ENCODE measurements around the gene BDH2.

The BDH2 gene

DNA sequence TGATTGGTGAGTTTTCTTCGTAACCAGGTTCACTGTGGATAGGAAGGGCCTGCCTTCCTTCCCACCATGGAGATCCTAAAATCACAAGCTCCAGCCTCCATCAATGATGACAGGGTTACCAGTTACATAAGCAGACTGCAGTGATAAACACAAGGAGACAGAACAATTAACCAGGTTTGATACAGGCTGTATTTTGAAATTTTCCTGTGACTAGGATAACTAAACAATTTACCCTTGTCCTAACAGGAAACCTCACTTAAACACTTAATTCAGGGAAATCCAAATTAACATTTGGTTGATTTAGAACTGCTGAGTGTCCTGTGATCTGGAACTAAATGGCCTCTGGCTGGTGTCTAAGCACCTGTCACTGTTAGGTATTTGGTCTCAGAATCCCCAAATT is 20.0 kb downstream of the BDH2 start:
- no peak for DNase-seq

DNA sequence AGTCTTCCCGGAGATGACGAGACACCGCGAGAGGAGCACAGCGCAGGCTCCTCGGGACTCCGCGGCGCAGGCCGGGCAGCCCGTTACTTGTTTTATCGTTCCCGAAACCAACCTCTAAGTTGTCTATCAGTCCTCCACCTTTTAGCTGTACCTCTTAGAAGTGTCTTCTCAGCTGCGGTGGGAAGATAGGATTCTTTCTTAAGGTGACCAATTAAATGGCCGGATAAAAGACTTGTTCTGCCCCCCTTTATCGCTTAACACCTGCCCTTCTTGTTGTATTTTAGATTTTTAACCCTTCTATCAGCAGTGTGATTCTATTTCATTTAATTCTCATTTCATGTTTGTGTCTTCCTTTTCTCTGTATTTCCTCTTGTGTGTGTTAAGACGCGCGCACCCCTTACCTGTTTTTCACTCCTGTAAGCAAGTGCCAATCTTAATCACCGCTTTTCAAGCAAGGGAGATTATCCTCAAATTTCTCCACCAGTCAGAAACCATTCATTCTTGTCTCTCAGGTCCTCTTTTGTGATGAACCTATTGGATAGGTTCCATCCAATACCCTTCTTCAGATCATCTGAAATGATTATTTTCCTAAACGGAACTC is 22.8 kb downstream of the BDH2 start, which contains the start of gene SLC9B2:
SLC9B2 (minus strand) TSS at position 15 of the 601 bp plus-strand sequence. CDS start 9,211 bp downstream, outside the sequence.
- no peak for DNase-seq

DNA sequence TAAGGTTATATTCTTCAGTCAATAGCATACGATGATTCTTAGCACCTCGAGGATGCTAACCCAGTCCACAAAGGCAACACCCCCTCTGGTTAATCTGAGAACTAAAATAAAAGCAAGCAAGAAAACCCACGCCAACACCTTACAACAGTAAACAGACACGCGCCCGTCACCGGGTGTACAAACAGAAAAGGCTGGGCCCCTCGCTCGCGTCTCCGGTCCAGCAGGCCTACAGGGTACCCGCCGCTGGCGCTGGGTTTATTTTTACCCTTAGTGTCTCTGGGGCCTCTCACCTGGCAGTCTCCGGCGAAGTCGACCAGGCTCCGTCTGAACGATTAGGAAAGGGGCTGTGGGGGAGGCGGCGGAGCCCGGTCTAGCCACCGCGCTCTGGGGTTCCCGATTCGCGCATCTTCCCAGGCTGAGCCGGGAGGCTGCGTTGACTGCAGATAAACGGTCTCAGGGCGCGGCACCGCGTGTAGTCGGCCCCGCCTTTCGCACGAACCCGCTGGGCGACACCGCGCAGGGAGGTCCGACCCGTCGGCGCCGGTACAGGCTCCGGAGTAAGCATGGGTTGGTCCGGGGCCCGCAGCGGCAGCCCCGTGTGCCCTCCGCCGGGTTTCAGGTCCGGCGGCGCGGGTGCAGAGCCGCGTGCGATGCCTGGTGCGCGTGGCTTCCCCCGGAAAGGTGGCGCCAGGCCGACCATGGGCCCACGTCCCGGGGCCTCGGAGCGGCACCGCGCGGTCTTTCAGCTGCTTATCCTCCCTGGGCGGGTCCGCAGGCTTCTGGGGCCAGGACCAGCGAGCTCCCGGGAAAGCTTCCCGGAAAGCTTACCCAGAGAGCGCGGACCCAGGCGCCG is 23.5 kb downstream of the BDH2 start:
- no peak for DNase-seq

DNA sequence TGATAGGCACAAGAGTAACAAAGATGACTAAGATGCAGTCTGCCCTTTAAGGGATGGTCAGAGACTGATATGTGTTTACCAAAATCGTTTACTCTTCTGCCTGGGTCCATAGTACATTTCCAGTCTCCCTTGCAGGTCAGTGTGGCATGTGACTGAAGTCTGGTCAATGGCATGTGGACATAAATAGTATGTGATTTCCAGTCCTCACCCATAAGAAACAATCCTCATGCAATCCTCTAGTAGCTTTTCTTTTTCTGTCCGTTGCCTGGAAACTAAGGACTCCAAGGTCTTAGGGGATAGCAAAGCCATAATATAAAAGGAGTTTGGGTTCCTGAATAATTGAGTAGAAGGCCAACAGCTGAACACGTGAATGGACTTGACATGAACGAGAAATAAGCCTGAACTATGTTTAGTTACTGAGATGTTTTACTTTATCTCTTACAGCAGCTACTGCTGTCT is 24.2 kb downstream of the BDH2 start:
- no peak for DNase-seq

DNA sequence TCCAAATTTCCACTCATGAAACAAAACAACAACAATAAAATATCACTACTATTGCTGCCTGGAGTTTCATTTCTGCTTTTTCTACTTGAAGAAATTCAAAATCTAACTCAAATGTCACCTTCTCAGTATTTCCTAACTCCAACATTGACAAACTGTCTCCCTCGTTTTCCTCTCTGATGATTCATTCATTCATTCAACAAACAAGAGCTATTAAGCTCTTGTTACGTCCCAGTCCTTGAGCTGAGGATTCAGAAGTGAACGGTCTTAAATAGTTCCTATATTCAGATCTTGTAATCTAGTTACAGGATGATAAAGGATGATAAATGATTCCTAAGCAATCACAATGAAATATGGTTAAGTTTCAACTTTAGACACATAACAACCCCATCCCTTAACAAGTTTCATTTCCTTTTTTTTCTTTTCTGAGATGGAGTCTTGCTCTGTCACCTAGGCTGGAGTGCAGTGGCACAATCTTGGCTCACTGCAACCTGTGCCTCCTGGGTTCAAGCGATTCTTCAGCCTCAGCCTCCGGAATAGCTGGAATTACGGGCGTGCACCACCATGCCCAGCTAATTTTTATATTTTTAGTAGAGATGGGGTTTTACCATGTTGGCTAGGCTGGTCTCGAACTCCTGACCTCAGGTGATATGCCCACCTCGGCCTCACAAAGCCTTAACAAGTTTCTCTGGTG is 24.7 kb downstream of the BDH2 start:
- DNase-seq: no peak

DNA sequence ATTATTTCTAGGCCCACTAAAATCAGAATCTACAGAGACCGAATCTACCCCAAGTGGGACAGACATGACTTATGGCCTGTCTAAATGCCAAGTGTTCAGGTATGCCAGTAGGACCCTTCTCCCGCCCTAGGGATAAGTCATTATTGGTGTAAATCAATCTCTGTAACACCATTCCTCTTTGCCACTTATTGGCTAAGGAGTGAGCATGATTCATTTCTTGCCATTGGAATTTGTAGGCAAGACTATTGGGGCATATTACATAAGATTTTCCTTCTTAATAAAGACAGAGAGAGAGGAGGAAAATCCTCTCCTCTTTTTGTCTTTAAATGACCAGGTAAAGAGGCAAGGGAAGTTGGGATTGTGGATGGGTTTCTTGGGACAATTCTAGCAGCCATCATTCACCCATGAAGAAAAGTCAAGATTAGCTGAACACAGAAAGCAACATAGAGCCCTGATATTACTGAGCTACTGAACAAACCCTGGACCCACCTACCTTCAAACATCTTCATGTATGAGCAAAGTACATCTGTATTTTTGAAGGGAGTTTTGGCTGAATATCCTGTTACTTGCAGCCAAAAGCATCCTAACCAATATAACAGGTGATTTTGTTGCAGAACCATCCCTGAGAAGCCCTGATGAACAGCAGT is 25.7 kb downstream of the BDH2 start:
- no peak for DNase-seq

DNA sequence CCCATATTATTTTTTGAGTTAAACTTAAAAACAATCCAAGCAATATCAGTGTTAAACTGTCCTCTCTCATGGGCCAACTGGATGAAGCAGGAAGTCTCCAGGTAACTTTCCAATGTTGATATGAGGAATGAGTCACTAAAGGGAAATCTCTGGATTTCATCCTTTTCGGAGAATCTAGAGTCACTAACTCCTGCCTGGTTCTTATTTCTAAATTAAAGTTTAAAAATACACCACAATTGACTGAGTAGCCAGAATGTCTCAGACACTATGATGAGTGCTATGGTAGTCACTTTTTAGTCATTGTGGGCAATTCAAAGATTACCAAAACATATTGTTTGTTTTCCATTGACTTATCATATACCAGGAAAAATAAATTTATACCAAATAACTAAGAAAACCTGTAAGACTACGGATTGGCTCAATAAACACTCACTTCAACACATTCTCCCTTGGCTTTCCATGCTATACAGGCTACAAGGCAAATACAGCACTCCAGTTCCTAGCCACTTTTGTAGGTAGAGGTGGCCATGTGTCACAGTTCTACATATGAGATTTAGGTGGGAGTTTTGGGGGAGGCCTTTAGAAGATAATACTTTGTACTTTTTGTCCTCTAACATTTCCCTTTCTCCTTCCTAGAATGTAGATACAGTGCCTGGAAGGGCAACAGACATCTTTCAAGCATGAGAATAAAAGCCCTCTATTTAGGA is 31.6 kb downstream of the BDH2 start:
- no peak for DNase-seq

DNA sequence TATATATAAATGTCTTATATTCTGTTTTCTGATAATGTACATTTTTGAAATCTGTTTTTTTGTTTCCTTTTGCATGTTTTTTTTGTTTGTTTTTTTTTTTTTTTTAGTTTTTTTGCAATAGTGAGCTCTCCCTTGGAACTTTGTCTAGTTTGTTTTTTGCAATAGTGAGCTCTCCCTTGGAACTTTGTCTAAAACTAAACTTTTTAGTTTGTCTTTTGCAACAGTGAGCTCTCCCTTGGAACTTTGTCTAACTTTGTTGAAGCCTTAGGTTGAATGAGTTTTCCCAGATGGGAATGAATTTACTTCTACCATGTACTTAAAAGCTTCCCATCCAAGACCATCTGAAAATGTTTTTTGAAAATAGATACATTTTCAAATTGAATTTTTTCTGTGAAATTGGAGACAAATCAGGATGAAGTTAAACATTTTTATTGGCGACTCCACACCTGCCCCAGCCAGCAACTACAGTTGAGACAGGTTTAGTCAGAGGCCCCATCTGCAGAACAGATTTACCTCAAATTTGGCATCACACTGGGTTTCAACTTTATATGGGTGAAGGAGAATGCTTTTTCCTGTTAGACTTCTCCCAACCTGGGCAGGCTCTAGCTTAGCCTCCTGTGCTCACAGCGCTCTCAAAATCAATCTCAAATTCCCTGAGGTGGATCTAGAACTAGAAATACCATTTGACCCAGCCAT is 39.0 kb downstream of the BDH2 start:
- no peak for DNase-seq

DNA sequence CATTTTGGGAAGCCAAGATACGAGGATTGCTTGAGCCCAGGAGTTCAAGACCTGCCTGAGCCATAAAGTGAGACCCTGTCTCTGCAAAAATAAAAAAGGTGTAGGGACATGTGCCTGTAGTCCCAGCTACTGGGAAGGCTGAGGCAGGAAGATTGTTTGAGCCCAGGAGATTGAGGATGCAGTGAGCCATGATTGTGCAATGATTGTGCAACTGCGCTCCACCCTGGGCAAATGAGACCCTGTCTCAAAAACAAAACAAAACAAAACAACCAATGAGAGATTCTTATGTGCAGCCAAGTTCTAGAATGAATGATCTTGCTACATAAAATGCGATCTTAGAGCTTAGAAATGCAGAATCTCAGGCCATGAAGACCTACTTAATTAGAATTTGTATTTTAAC is 45.6 kb downstream of the BDH2 start:
- DNase-seq: no peak

DNA sequence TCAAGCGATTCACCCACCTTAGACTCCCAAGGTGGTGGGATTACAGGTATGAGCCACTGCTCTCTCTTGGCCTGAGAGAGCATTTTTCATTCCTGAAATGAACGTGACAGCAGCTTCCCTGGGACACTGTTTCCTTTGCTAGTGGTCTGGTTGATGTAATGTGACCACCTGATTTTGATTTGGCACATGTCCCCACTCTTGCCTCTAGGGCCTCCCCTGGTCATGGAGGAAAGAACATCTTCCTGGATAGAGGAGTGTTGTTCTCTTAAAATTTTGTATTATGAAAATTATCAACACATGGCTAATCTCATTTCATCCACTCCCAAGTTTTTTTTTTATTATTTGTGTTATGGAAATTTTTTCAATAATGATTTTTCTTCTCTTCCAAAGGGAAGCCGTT is 46.9 kb downstream of the BDH2 start:
- DNase-seq: no peak

DNA sequence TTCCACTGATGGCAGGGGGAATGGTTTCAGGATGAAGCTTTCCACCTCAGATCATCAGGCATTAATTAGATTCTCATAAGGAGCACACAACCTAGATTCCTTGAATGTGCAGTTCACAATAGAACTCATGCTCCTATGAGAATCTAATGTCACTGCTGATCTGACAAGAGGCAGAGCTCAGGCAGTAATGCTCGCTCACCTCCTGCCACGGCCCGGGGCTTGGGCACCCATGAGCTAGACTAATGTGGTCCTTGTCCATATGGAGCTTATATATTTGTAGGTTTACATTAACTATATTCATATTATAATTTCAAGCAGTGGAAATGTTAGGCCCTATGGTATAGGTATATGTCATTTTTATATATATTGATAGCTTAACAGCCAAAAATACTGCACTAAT is 47.5 kb downstream of the BDH2 start:
- DNase-seq: no peak

DNA sequence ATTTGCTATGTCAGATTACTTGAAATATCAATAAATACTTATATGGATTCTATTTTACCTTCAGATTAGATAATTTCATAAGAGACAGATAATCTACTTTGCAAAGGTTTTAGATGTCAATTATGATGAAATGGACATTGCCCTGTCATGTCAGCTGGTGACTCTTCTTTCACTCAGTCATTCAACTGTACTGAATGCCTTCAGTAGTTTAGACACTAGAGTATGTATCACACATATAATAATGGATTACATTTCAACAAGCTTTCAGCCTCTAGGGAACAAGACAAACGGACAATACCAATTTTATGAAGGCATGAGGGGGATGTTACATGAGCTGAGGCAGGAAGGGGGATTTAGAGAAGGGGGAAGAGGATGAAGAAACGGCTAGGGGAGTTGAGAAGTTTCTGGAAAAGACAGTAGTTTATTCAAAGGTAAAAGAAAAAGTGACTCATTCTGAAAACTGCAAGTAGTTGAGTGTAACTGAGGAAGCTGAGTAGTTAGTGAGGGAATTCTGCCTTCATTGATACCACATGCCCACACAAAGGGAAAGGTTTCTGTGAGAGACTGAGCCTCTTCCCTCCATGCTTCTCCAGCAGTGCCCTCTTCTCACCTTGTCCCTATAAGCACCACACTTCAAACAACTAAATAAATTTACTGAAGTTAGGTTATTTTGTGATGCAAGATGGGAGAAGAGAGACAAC is 48.7 kb downstream of the BDH2 start:
- no peak for DNase-seq

DNA sequence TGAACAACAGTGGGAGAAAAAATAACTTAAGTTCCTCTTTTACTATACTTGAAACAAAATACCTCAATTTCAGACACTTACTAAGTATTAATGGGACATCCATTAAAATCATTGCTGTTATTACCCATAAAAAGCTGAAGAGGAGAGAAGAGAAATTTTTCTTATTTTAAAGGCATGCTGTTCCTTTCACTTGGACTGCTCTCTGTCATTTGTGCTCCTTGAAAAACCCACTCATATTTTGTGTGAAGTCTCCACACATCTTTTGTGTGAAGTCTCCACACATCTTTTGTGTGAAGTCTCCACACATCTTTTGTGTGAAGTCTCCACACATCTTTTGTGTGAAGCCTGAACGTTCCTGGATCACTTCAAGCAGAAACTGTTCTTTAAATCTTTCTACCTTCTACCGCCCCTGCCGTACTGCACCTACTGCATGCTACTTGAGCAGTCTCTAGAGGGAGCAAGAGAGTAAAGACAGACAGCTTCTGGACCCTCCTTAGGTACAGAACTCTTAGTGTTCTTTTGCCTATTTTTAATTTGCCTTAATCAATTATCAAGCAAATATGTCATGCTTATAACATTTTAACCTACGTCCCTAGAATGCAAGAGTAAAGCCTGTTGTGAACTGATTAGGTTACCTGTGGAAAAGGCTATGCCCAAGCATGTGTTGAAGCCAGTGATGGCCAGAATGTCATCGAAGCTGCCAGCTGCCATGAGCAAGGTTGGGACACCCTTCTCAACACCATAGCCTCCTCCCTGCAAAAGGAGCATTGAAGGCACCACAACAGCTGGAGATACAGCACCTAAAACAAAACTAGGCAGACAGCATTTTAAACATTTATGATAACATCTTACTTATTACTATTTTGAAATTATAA is 53.0 kb downstream of the BDH2 start:
- DNase-seq: no peak

DNA sequence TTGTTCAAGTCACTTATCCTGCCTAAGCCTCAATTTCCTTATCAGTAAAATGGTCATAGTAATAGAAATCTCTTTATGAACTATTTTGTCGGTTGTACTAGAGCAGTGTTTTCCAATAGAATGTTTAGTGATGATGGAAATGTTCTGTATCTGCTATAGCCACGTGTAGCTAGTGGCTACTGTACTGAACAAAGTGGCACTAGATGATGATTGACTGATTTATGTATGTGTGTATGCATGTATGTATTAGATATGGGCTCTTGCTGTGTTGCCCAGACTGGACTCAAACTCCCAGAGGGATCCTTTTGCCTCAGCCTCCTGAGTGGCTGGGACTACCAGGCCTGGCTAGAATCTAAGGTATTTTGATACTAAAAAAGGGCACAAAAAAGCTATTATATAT is 55.5 kb downstream of the BDH2 start:
- DNase-seq: no peak

DNA sequence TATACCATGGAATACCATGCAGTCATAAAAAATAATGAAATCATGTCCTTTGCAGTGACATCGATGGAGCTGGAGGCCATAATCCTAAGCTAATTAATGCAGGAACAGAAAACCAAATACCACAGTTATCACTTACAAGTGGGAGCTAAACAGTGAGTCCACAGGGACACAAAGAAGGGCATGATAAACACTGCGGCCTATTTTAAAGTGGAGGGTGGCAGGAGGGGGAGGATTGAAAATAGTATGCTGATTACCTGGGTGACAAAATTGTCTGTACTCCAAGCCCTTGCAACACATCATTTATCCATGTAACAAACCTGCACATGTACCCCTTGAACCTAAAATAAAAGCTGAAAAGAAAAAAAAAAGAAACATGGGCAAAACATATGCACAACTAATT is 63.5 kb downstream of the BDH2 start:
- no peak for DNase-seq

DNA sequence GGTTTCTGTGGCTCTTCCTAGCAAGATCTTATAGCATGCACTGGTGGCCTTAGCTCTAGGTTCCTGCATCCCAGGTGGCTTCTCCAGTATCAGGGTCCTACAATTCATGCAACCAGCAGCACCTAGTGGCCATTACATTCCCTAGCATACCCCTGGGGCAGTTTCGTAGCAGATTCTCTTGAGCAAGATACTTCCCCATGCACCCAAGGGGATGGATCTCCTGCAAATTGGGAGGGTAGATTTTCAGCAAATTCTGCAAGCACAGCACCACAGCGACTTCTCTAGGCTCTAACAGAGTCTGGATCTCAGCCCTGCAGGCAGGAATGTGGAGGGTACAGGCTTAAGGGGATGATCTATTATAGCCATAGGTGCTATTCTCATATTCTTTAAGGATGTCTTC is 67.1 kb downstream of the BDH2 start:
- no peak for DNase-seq

DNA sequence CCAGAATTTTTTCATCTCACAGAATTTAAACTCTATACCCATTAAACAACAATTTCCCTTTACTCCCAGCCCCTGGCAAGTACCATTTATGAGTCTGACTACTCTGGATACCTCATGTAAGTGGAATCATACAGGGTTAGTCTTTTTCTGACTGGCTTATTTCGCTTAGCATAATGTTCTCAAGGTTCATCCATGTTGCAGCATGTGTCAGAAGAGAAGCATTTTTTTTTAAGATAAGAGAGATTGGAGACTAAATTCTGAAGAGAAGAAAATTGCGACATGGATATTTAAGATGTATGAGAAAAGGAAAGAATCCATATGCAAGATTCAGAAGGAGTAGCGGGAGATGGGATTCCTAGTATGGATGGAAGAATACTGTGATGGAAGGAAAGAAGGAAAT is 68.8 kb downstream of the BDH2 start:
- DNase-seq: no peak

DNA sequence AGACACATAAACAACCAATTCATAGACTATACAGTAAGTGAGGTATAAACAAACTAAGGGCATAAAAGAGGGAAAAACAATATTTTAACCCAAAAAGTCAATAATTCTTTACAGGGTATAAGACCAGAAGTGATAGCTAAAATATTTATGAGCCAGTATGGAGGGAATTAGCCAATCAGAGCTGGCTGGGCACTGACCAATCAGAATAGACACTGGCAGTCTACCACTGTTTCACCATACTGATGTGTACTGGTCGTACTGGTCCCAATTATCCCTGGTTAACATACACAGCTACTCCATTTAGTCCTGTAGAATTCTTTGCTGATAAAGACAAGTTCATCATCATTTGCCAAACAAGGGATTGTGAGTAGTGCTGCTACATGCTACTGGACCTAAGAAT is 70.3 kb downstream of the BDH2 start:
- no peak for DNase-seq
